GM06990 (cell line): ENCODE measurements around the gene APRT.

Experiments
- DNase-seq: peaks from one replicate; pipeline ENCODE4 v3.0.0-alpha.2; 2011; ENCODE audit not compliant: insufficient read length; ENCODE audit errors: extremely low read depth
- H3K27me3 ChIP-seq: replicated peaks from 2 replicates; pipeline ENCODE4 v1.6.0; 2011; ENCODE audit warnings: low read length; ENCODE audit not compliant: control insufficient read depth, insufficient read depth
- H3K36me3 ChIP-seq: 2 replicates; pipeline ENCODE4 v1.5.1; 2011; ENCODE audit warnings: low read length; ENCODE audit not compliant: control insufficient read depth, insufficient read depth
- H3K4me3 ChIP-seq: replicated peaks from 2 replicates; pipeline ENCODE4 v1.5.1; 2011; ENCODE audit warnings: low read depth, mild to moderate bottlenecking, control low read depth, low read length
- TF ChIP-seq, protein P1 (sequence below): IDR thresholded peaks from 2 replicates; pipeline ENCODE4 v1.5.1; 2011; ENCODE audit warnings: low read length, control low read depth, mild to moderate bottlenecking, inconsistent platforms; ENCODE audit not compliant: insufficient read depth, poor library complexity, severe bottlenecking

APRT gene

DNA sequence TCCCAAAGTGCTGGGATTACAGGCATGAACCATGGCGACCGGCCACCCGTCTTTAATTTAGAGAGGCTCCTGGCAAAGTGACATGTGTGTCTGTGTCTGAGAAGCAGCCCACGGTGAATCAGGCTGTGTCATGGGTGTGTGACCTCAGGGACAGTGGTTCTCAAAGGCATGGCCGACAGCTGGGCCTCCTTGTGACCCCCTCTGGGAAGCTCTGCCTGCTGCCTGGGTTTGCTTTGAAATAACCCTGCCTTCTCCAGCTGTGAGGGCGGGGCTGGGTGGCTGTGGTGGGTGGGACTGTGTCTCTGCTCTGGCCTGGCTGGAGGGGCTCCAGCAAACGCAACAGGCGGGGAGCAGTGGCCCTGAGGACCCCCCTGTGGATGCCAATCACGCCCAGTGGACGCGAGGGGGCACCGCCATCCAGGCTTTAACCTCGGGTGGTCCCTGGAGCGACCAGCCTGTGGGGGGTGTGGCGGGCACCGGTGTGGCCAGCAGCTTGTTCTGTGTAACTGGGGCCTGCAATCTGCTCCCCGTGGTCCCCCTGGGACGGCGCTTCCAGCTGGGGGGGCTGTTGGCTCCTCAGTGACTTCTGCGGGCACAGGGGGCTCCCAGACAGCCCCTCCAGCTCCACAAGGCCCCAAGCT is 8.8 kb upstream of the APRT start:
- TF ChIP-seq, protein P1, sequence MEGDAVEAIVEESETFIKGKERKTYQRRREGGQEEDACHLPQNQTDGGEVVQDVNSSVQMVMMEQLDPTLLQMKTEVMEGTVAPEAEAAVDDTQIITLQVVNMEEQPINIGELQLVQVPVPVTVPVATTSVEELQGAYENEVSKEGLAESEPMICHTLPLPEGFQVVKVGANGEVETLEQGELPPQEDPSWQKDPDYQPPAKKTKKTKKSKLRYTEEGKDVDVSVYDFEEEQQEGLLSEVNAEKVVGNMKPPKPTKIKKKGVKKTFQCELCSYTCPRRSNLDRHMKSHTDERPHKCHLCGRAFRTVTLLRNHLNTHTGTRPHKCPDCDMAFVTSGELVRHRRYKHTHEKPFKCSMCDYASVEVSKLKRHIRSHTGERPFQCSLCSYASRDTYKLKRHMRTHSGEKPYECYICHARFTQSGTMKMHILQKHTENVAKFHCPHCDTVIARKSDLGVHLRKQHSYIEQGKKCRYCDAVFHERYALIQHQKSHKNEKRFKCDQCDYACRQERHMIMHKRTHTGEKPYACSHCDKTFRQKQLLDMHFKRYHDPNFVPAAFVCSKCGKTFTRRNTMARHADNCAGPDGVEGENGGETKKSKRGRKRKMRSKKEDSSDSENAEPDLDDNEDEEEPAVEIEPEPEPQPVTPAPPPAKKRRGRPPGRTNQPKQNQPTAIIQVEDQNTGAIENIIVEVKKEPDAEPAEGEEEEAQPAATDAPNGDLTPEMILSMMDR, result no peak
- DNase-seq, result no peak
- Histone ChIP-seq H3K4me3 (no peak overlapping the region), H3K36me3 (peaks cover 3% of the 10 kb centered on the region), H3K27me3 (no peaks in the 10 kb centered on the region)

DNA sequence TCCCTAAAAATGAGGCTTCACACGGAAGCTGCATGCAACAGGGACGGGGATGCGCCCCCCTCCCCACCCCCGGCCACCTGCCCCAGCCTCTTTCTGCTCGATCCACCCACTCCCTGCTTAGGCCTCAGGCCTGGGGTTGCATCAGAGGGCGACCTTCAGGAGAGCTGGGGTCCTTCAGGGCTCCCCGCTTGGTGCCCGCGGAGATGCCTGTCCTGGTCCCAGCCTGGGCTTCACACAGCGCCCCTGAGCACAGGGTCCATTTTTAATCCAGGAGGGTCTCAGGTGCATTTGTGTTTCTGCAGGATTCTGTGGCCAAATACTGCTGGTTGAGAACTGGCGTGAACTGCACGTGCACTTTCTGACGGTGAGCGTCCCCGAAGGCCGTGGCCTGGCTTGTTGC is 7.4 kb upstream of the APRT start:
- TF ChIP-seq, protein P1, result no peak
- H3K4me3 ChIP-seq, result no peak overlapping the region
- H3K36me3 ChIP-seq, result peaks cover 1% of the 10 kb centered on the region
- no peak for DNase-seq
- H3K27me3 ChIP-seq, result no peaks in the 10 kb centered on the region

DNA sequence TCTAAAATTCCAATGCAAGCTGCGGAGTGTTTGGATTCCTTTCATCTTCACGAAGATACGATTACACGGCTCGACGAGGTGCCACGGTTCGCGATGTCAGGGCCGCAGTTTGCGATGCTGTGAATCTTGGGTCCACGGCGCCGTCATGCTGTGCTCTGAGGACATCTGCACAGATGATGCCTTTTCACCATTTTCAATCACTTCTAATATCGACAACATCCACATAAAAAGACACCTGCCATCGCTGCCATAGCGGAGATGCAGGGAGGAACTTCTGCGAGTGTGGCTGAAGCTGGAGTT is 6.8 kb upstream of the APRT start:
- Histone ChIP-seq H3K36me3 (peaks cover 1% of the 10 kb centered on the region), H3K4me3 (no peak overlapping the region), H3K27me3 (no peaks in the 10 kb centered on the region)
- no peak for DNase-seq
- TF ChIP-seq, protein P1, result no peak

DNA sequence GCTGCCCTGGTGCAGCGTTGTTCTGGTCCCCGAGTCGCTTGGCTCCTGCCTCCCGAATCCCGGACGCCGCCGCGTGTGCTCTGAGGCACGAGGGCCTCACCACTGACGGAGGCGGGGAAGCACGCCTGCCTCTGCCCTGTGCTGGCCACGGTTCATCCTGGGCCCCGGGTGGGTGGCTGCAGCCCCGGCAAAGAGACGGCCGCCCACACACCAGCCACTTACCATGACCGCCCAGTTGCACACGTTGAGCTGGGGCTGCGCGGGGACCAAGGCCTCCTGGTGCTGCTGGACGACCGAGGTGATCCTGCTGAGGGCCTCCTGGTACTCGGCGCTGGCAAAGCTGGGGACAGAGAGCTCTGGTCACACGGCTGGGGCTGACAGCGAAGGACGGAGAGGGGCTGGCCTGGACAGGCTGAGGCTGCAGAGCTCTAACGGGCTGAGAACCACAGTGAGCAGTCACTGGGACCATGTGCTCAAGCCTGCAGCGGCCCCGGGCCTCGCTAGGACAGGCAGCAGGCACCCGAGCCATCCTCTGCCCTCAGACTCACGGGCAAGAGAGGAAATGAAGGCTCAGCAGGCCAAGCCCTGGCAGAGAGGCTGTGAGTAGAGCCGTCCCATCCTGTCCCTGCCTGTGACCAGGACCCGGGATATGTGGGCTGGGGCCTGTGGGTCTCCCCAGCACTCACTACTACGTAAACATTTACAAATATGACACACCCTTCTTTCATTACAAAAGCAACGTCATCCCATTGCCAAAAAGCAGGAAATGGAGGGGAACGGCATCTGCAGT is 6.3 kb upstream of the APRT start:
- Histone ChIP-seq H3K36me3 (peaks cover 1% of the 10 kb centered on the region), H3K4me3 (no peak overlapping the region), H3K27me3 (no peaks in the 10 kb centered on the region)
- TF ChIP-seq, protein P1, result no peak
- DNase-seq, result no peak

DNA sequence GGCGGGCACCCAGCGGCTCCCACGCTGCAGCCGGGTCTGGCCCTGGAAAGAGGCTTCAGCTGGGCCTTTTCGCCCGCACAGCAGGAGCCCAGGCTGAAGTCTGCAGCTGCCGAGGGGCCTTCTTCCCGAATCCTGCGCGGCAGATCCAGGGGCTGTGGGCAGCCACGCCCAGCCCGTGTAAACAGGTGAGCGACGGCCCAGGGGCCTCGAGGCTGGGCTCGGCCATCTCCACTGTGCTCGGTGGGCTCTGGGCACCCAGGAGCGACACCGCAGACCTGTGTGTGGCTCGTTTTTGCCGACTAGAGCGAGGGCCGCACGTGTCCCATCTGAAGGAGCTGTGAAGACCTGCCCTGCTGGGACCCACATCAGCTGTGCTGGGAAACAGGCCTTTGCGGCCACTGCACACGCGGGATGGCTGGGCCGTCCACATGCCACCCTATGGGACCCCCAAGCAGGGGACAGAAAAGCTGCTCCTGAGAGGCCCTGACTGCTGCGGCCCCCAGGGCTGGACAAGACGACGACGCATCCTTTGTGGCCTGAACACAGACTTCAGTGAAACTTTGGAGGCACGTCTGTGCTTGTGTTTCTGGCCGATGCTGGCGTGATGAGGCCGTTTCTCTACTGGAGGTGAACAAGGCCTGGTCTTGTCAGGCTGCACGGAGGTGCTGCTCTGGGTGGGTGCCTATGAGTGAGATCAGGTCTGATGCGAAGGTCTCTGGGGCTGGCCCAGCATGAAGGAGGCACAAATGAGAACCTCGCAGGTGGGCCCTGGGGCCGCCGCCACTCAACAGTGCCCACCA is 5.2 kb upstream of the APRT start:
- no peak for DNase-seq
- Histone ChIP-seq H3K27me3 (no peaks in the 10 kb centered on the region), H3K4me3 (no peak overlapping the region), H3K36me3 (no peaks in the 10 kb centered on the region; the same call in 1 of the 2 replicates)
- TF ChIP-seq, protein P1, result no peak
